ENCODE data around the gene ZDHHC1. TPM values are rescaled to one million over a fixed set of nuclear protein-coding genes. Genes with fewer than 3 reads are reported as not detected.

The ZDHHC1 gene
- total RNA-seq, 1 donor from 2014 or later = 16.3 TPM

GRCh38 chr16:67398546-67399217, 17.6 kb downstream of the ZDHHC1 start:
- intact Hi-C loops (cut with DNase I) = no loop called here
- DNase-seq (ENCODE audit: low spot score) (no peak), ATAC-seq (no peak)

GRCh38 chr16:67397812-67398545, 18.3 kb downstream of the ZDHHC1 start:
- intact Hi-C loops (cut with DNase I) = no loop called here
- DNase-seq (ENCODE audit: low spot score) = no peak
- ATAC-seq = no peak

- intact Hi-C loops (cut with DNase I) = no loop called here
- ATAC-seq = peak; percentile 14
- DNase-seq (ENCODE audit: low spot score) = no peak
Measured at GRCh38 chr16:67397036-67397801, 19.1 kb downstream of the ZDHHC1 start.

GRCh38 chr16:67396159-67397035, 19.9 kb downstream of the ZDHHC1 start:
- intact Hi-C loops (cut with DNase I) = no loop called here
- ATAC-seq = peak; percentile 18
- DNase-seq (ENCODE audit: low spot score) = peak; percentile 80

- intact Hi-C loops (cut with DNase I) = no loop called here
- ATAC-seq (no peak), DNase-seq (ENCODE audit: low spot score) (peak; percentile 60)
Measured at GRCh38 chr16:67395458-67396158, 20.7 kb downstream of the ZDHHC1 start.

GRCh38 chr16:67395105-67395457, 21.2 kb downstream of the ZDHHC1 start:
- peak; percentile 58 for DNase-seq (ENCODE audit: low spot score)
- intact Hi-C loops (cut with DNase I) = no loop called here
- no peak for ATAC-seq

- ATAC-seq = no peak
- intact Hi-C loops (cut with DNase I) = no loop called here
- peak; percentile 64 for DNase-seq (ENCODE audit: low spot score)
Measured at GRCh38 chr16:67394155-67395104, 21.8 kb downstream of the ZDHHC1 start.

- ATAC-seq = peak; percentile 1
- peak; percentile 62 for DNase-seq (ENCODE audit: low spot score)
- intact Hi-C loops (cut with DNase I) = no loop called here
Measured at GRCh38 chr16:67393788-67394154, 22.5 kb downstream of the ZDHHC1 start.

GRCh38 chr16:67393111-67393787, 23.0 kb downstream of the ZDHHC1 start, which contains the start of gene TPPP3:
TPPP3 (minus strand) TSS chr16:67393498; CDS start chr16:67391111, 2,387 bp downstream.
- ATAC-seq (peak; percentile 84), DNase-seq (ENCODE audit: low spot score) (peak; percentile 93)
- intact Hi-C loops (cut with DNase I) = no loop called here

- intact Hi-C loops (cut with DNase I) = no loop called here
- ATAC-seq = no peak
- DNase-seq (ENCODE audit: low spot score) = peak; percentile 56
Measured at GRCh38 chr16:67392301-67393059, 23.8 kb downstream of the ZDHHC1 start.

- ATAC-seq (no peak), DNase-seq (ENCODE audit: low spot score) (no peak)
- intact Hi-C loops (cut with DNase I) = no loop called here
Measured at GRCh38 chr16:67391424-67392300, 24.6 kb downstream of the ZDHHC1 start.

- DNase-seq (ENCODE audit: low spot score) (no peak), ATAC-seq (no peak)
- intact Hi-C loops (cut with DNase I) = no loop called here
Measured at GRCh38 chr16:67390816-67391423, 25.4 kb downstream of the ZDHHC1 start.

GRCh38 chr16:67389911-67390815, 26.1 kb downstream of the ZDHHC1 start:
- DNase-seq (ENCODE audit: low spot score) (no peak), ATAC-seq (peak; percentile 19)
- intact Hi-C loops (cut with DNase I) = no loop called here

GRCh38 chr16:67388591-67388990, 27.7 kb downstream of the ZDHHC1 start:
- ATAC-seq = no peak
- intact Hi-C loops (cut with DNase I) = no loop called here
- no peak for DNase-seq (ENCODE audit: low spot score)
